NB4 (cell line): ENCODE data around the gene NPAS3.

Experiments
- CTCF ChIP-seq: IDR thresholded peaks from one replicate; pipeline ENCODE4 v1.5.1; 2012; ENCODE audit warnings: low read depth, low read length
- MAX ChIP-seq: IDR thresholded peaks from 2 replicates; pipeline ENCODE4 v1.6.1; 2011; ENCODE audit warnings: low read depth, low read length

- TF ChIP-seq MAX = no peak
- no peak for TF ChIP-seq CTCF
These were observed 615.1 kb downstream of the NPAS3 start for GRCh38 chr14:33553706-33554278.
